GM23248 (cell line): Measurements from ENCODE around the gene SLC2A9.

ENCODE experiments used
- EZH2 ChIP-seq: fragments of 200-600 bp; sonication (generic); IDR thresholded peaks from 2 replicates; pipeline ENCODE4 v1.6.1; 2018; ENCODE audit warnings: antibody characterized with exemption, mild to moderate bottlenecking; ENCODE audit not compliant: insufficient read depth, poor library complexity, severe bottlenecking
- EZH2phosphoT487 ChIP-seq: fragments of 200-600 bp; sonication (generic); IDR thresholded peaks from 2 replicates; pipeline ENCODE4 v1.6.1; 2018; ENCODE audit warnings: antibody characterized with exemption, moderate library complexity, mild to moderate bottlenecking, low read depth; ENCODE audit not compliant: insufficient read depth

GRCh38 chr4:9949573-9949972 is 71.7 kb downstream of the SLC2A9 start:
- TF ChIP-seq EZH2phosphoT487 (no peak), EZH2 (no peak)
